GM21723 (cell line): ENCODE measurements around the gene VAV2.

Source experiments
- ATAC-seq: cut with Tn5 transposase; IDR thresholded peaks from one replicate; pipeline ENCODE4 v1.9.1; 2021; ENCODE audit warnings: mild to moderate bottlenecking, moderate library complexity; ENCODE audit not compliant: unreplicated experiment

VAV2 gene

DNA sequence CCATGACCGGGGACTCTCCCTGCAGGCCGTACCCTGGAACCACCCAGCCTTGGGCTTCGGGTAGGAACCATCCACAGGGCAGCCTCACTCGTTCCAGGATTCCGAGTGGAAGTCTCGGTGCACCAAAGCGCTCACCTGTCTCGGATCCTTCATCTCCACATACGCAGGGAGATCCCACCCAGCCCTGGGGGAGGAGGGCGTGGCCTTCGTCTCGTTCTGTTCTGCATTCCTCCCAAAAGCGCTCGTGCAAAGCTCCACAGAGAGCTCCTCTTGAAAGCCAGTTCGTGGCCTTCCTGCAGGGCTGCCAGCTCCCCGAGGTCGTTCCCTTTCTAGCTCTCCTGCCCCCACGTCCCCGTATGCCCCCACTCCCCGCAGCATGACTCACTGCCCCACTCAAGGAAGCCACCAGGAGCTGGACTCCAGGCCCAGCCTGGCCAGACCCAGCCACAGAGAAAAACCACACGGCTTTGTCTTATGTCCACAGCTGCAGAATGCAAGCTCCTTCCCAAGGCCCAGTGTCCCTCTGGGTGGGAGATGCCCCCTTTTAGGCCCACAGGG is 189.0 kb downstream of the VAV2 start:
- no peak for ATAC-seq

DNA sequence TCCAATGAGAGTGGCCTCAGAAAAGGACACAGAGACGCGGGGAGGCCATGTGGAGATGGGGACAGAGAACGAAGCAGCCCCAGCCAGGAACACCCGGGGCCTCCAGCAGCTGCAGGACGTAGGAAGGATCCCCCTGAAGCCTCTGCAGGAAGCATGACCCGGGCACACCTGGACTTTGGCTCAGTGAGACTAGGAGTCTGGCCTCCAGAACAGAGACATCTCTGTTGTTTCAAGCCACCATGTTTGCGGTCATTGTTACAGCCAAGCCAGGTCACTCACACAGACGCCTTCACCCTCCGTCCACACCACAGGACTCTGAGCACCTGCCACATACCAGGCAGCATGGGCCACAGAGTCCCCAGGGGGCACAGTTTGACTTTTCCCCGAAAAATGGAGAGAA is 190.4 kb downstream of the VAV2 start:
- ATAC-seq, result no peak

DNA sequence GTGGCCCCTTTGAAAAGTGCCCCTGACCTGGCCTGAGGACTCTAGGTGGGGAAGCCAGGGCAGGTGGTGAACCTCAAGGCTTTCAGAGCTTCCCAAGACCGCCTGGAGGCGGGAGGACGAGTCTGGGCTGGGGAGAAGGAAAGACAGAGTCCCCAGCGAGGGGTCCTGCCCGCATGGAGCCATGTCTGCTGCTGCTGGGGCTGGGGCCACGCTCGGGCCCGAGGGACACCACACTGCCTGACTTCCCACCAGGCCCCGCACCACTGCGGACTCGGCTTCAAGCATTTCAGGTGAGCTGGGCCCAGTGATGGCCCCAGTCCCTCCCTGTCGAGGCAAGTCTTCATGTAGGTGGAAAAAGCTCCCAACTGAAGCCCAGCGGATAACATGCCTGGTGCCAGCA is 191.9 kb downstream of the VAV2 start:
- no peak for ATAC-seq

DNA sequence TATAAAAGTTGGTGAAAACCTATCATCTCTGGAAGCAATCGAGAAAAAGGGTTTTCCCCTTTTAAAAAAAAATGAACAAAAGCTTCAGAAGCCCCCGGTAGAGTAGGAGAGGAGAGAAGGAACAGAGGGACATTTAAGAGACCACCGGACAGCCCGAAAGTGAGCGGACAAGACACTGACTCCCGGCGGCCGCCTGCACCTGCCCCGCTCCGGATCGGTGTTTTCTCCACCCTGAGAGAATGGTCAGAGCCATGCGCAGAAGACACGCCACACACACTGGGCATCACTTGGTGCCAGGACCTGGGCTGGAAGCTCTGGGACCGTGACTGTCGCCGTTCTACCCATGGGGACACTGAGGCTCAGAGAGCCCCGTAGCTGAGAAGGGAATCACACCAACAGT is 192.4 kb downstream of the VAV2 start:
- ATAC-seq, result no peak

DNA sequence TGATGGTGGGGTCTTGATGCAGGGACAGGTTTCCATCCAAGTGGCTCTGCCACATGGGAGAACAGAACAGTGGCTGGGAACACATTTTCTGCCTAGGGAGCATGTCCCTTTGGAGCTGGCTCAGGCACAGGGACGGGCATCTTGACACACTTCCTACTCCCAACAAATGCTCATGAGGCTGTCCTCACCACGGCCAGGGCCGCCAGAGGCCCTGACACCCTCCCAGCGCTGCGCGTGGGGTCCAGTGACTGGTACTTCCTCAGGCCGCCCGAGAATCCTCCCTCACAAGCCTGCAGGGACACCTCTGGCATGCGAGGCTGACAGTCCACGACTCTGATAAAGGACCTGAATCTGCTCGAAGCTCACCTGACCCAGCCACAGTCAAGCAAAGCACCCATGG is 193.0 kb downstream of the VAV2 start:
- ATAC-seq, result no peak

DNA sequence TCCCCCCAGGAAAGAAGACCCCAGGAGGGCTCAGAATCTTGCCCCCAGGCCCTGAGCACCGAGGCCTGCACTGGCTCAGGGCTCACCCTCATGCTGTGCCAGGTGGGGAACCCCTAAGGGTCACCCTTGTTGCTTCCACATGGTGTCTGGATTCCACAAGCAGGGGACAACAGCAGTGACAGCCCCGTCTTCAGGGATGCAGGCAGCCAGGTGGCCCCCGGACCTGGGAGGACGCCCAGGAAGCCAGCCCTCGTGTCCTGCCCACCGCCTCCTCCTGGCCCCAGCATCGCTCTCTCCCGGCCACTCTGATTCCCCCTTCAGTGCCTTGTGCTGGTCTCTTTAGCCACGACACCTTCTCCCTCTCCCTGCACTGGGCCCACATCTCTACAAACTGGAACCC is 194.0 kb downstream of the VAV2 start:
- no peak for ATAC-seq

DNA sequence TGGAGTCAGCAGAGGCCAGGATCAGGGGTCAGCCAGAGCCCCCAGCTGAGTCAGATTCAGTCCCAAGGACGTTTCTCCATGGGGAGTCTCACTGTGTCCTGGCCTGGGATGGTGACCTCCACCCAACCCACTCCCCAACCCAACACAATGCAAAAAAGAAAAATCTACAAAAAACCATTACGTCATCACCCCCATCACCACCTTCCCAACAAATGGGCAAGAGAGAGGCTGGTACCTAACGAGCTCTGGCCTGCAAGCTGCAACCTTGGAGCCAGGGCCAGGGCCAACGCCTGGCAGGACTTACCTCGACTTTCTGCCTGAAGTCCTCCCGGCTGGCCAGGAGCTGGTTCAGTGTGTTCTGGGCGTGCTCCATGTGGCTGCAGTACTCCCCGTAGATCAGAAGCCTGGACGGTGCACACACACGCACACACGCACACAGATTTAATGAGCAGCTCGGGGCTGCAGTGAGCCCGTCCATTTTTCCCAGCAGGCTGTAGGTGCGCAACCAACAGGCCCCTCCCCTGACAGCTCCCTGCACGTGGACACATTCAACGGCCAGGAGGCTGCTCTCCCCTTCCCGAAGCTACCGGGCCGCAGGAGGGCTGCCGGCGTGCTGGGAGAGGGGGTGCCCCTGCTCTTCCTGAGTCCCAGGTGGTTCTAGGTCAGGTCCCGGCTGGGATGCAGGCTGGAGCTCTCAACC is 194.6 kb downstream of the VAV2 start:
- no peak for ATAC-seq

DNA sequence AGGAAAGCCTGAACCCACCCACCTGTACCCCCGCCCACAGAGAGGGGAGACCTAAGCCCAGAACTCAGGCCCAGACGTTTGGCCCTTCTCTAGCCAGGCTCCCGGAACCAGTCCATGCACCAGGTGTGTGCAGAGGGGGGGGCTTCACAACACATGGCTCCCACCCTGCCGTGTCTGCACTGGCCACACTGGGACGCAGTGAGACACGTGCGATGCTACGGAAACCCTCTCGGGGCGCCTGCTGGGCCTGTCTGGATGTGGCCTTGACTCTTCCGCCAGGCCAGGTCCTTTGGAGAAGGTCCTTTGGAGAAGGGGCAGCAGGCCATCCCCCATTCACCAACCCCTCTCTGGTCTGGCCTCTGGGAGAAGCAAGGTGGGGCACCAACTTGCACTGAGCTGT is 195.6 kb downstream of the VAV2 start:
- no peak for ATAC-seq

DNA sequence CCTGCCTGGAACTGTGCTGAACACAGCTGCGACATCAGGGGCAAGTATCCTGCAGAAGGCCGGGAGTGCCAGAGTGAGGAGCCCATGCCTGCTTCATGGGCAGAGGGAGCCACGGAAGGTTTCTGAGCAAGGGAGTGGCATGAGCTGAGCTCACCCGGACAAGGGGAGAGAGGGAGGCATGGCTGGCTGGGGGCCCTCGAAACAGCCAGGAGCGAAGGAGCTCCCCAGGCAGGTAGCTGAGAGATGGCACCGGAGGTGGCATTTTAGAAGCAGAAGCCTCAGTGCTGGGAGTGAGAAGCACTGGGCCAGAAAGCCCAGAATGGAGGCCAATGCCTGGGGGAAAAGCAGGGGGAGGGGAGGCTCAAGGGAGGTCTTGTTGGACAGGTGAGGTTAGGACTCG is 197.1 kb downstream of the VAV2 start:
- no peak for ATAC-seq

DNA sequence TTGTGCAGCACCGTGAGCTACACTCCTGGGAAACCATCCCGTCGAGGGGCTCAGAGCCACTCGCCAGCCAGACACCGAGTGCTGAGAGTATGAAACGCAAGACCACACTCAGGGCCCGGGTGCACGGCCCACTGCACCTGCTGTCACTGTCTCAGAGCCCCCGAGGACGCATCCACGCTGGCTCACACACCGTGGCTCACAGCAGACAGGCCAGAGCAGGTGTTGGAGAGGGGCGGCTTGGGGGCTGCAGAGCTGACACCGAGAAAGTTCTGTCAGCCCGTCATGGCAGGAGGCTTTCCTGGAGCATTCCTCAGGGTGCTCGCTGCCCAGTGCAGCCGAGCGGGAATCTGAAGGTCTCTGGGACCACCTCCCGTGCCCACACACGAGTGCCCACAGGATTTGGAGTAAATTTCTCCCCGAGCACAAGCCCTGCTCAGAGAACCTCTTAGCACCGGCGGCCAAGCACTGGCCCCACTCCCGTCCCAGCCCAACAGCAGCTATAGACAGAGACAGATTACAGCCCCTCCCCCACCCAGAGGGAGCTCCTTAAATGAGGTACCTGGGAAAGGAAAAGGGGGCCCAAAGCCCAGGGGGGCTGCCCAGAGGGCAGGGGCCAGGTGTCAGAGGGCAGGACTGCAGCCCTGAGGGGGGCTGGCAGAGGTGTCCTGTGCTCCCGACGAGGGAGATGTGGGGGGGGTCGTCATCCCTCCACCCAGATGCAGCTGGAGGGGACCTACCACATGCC is 197.9 kb downstream of the VAV2 start:
- no peak for ATAC-seq

DNA sequence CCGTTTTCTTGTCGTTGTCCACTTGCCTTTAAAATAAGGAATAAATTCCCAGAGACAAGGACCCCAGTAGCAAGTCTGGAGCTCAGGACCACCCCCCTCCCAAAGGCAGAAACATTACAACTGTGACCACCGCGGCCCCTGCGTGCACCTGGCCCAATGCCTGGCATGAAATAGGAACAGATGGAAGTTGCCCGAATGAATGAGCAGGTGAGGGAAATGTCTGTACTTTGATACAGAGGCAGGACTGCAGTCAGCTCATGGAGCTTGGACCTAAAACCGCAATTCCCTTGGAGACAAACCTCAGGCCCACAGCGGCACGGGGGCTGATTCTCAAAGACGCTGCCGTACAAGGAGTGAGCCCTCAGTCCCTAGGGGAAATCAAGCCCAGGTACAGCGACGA is 198.7 kb downstream of the VAV2 start:
- no peak for ATAC-seq

DNA sequence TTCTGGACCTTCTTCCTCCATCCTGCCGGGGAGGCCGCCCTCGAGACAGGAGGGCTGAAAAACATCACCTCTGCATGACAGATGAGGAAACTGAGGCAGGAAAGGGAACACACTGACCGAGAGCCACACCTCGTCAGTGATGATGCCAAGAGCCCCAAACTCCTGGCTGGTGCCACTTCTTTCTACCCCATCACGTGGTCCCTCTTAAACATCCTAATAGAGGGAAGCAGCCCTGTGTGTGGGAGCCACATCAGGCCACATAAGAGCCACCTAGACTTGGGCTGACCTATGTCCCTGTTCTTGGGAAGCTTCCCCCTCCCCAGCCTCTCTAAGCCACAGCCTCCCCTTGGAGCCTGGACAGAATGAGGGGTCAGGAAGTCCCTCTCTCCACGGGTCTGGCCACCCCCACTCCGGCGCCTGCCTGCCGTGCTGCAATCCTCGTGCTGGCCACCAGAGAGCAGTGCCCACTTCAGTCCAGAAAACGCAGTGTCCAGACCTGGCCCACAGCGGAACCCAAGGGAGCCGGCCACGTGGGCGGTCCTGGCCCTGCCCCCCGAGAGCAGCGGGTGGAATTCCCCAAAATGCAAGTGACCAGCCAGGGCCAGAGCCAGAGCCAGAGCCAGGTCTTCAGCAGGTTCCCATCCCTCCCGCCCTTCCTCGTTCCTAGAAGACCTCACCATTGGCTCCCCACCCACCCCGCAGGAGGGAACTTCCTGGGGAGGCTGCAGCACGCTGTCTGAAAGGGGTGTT is 199.2 kb downstream of the VAV2 start:
- ATAC-seq, result peak; percentile 47

DNA sequence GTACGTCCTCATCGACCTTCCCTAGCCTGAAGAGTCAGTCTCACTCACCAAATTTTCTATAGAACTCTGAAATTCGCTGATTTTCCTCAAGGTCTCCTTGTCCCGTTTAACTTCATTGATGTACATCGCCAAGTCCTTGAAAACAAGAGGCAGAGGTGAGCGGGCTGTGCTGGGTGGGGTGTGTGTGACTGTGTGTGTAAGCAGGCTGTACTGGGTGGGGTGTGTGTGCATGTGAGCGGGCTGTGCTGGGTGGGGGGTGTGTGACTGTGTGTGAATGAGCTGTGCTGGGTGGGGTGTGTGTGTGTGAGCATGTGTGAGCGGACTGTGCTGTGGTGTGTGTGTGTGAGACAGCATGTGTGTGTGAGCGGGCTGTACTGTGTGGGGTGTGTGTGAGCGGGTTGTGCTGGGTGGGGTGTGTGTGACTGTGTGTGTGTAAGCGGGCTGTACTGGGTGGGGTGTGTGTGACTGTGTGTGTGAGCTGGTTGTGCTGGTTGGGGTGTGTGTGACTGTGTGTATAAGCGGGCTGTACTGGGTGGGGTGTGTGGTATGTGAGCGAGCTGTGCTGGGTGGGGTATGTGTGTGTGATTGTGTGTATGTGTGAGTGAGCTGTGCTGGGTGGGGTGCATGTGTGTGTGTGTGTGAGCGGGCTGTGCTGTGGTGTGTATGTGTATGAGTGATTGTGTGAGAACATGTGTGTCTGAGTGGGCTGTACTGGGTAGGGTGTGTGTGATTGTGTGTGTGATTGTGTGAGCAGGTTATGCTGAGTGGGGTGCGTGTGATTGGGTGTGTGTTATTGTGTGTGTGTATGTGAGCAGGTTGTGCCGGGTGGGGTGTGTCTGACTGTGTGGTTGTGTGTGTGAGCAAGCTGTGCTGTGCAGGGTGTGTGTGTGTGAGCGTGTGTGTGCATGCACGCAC is 200.1 kb downstream of the VAV2 start:
- no peak for ATAC-seq

DNA sequence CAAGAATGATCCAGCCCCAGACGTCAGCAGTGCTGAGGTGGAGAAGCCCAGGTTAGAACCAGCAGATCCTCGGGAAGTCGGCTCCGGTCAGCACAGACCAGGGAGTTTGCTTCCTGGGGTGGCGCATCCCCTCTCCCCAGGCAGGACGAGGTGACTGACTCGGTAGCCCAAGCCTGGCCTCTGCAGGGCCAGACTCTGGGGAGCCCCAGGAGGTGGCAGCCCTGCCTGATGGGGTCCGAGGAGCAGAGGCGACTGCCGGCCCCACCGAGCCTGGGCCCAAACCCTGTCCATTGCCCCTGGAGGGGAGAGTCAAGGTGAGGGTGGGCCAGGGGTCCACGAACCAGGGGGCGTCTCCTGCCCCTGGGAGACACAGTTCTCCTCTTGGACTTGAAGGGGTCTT is 201.1 kb downstream of the VAV2 start:
- no peak for ATAC-seq

DNA sequence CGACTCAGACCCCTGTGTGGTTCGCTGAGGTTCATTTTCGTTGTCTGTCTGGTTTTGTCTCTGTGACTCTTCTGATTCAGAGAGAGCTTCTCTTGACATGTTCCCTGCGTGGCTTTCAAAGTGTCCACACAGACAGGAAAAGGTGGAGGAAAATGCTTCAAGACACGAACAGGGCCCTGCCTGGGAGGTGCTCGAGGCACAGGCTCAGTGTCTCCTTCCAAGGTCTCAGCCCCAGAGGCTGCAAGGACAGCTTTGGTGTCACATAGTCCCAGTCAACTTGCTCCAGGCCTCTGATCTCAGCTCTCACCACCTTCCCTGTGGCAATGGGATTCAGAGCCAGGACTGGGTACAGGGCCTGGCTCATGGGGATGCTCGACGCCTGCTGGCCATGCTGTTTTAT is 202.3 kb downstream of the VAV2 start:
- no peak for ATAC-seq

DNA sequence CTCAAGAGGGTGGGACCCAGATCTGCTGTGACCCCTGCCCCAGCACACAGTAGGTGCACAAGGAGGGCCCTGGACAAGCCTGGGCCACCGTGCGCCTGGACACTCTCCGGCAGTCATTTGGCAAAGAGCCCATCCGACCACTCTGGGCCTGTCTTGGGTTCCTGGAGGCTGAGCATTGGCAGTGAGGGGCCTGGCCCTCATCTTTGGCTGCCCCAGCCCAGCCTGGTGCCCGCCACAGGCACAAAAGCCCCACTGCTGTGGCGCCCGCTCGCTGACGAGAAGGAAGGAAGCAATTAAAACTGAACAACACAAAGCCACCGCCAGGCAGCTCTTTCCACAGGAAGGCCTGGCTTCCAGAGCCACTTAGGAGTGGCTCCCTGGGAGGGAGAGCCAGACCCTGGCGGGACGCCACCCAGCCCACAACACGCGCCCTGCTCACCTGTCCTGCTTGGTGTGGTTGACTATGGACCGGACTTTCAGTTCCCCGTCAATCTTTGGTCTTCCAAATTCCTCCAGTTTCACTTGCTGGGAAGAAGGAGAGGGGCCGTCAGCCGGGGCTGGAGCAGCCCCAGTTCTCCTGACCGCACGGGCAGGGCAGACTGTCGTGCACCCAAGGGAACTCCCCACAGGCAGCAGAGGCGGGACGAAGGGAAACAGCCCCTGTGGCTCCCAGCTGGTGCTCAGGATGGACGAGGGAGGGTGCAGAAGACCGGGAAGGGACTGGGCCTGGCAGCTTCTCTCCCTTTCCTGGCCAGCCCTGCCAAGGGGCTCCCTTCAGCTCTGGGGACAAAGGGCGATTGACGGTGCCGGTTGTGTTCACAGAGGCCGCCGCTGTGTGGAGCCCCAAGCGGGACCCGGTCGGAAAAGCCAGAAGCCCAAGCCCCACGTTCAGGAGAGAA is 203.1 kb downstream of the VAV2 start:
- no peak for ATAC-seq

DNA sequence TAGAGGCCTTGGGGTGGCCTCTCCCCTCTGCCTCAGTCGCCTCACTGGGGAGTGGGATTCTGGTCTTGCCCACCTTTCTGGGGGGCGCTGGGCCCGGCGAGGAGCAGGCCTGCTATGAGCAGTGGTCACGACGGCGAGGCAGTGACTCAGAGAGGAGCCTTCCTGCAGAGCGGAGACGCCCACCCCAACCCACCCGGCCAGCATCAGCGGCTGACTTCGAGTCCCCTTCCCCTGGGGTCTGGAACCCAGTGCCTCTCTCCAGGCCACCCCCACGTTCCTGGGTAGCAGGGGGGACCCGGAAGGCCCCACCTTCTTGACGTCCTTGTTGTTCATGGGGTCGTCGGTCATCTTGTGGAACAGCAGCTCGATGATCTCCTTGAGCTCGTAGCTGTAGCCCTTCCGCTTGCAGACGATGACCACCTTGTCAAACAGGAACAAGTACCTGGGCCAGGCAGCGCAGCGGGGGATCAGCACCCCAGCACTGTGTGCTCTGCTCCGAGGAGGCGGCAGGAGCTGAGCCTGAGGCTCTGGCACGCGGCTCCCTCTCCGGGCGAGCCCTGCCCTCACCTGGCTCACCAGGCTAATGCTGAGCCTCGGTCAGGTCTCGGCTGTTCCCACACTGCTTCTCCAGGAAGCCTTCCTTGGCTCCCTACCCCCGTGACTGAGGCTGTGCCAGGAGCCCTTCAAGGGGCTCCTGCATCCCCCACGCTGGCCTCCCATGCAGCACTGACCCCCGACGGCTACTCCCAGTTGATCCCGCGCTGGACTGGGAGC is 203.9 kb downstream of the VAV2 start:
- ATAC-seq, result no peak

DNA sequence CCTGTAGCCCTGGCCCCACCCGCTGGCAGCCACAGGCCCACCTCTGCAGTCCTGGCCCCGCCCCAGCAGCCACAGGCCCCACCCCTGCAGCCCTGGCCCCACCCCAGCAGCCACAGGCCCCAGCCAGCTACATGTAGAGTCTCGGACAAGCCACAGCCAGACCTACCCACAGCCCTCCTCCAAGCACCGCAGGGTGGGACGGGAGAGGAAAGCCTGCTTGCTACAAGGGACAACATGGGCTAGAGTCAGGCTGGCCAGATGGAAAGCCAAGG is 204.4 kb downstream of the VAV2 start:
- ATAC-seq, result peak; percentile 50
